SK-N-MC (cell line): ENCODE results near the gene TCHP.

Source experiments
- EZH2 ChIP-seq: fragments of 200-600 bp; sonication (generic); IDR thresholded peaks from one replicate; pipeline ENCODE4 v1.6.1; 2017; ENCODE audit warnings: antibody characterized with exemption
- FOXP2 ChIP-seq: optimal IDR thresholded peaks from 2 replicates; pipeline ENCODE3; 2011; ENCODE audit warnings: mild to moderate bottlenecking, moderate library complexity; ENCODE audit not compliant: insufficient read depth; ENCODE audit errors: extremely low read length, control extremely low read depth
- POLR2AphosphoS5 ChIP-seq: IDR thresholded peaks from 2 replicates; pipeline ENCODE4 v1.6.1; 2012; ENCODE audit warnings: mild to moderate bottlenecking, low read depth, low read length, borderline replicate concordance

- no peak for TF ChIP-seq POLR2AphosphoS5
- no peak for TF ChIP-seq EZH2
- TF ChIP-seq FOXP2, result no peak
These were observed 41.3 kb upstream of the TCHP start for GRCh38 chr12:109858764-109859163.
